ENCODE measurements around the gene CCR4.
"Not testable (repeated sequence)": the region's sequence is repeated elsewhere in the genome, so short reads cannot be mapped to it uniquely, and the experiment has no call there.

The CCR4 gene

DNA sequence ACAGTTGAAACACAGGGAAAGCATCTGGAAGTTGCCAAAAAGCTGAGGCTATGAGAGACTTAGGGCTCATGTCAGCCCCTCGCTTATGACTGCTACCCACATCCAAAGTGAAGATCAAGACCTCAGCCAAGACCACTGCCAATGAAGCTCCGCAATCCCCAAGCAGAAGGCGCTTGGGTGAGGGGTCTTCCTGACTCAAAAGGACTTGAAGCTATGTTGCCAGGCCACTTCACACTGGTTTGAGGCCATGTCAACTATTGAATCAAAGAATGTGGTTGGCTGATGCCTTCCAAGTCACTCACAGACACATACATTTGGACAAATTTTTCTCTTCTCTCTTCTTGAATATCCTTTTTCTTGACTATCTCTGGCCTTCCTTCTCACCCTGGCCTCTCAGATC lies 928 bp upstream of the CCR4 start:
- DNase-seq = no peak

DNA sequence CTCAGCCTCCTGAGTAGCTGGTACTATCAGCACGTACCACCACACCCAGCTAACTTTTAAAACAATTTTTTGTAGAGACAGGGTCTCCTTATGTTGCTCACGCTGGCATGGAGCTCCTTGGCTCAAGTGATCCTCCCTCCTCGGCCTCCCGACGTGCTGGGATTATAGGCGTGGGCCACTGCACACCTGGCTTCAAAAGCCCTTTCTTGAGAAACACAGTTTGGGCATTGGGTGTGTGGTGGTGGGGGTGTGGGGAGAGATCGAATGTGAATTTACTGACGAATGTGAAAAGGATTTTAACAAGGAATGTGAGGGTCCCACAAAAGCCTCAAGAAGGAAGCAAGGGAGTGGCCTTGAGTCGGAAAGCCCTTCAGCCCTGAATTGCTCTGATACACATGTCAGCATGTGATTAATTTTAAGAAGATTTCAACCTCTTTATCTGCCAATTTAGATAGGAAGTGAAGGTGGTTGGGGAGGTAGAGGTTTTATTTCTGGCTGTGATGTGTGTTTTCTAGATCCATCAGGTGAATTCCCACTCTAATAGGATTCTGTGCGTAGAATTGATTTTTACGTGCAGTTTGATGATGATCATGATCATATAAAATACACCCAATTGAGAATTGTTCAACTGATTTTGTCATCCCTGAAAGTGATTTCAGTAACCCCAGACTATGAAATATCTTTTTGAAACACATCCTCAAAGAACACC lies 1.1 kb downstream of the CCR4 start:
- DNase-seq = no peak

DNA sequence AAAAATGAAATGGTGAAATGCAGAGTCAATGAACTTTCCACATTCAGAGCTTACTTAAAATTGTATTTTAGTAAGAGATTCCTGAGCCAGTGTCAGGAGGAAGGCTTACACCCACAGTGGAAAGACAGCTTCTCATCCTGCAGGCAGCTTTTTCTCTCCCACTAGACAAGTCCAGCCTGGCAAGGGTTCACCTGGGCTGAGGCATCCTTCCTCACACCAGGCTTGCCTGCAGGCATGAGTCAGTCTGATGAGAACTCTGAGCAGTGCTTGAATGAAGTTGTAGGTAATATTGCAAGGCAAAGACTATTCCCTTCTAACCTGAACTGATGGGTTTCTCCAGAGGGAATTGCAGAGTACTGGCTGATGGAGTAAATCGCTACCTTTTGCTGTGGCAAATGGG lies 3.1 kb downstream of the CCR4 start:
- DNase-seq = no peak

DNA sequence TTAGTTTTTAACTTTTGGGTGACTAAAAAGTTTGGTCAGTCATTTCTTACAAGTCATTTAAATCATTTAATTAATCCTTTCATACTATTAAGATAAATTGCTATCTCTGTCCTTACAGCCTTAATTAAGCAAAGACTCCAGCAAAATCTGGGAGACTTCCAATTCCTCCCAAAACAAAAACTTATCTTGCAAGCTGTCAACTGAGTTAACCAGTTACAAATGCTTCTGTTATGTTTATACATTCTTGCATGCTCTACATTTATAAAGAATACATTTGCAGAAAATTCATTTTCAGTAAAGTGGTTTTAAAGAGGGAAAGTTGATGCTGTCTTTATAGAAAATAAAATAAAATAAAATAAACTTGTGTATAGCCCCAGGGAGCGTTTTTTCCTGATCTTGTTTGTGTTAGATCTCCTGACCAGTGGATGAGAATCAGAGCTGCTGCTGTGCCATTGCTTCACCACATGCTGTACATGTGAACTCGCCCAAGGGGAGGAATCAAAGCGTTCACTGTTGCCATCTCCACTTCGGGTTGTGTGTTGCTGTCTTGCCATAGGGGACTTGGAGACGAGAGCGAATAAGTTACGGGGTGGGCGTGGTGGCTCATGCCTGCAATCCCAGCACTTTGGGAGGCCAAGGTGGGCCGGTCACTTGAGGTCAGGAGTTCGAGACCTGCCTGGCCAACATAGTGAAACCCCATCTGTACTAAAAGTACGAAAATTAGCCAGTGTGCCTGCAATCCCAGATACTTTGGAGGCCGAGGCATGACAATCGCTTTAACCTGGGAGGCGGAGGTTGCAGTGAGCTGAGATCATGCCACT lies 5.5 kb downstream of the CCR4 start:
- no peak for DNase-seq

DNA sequence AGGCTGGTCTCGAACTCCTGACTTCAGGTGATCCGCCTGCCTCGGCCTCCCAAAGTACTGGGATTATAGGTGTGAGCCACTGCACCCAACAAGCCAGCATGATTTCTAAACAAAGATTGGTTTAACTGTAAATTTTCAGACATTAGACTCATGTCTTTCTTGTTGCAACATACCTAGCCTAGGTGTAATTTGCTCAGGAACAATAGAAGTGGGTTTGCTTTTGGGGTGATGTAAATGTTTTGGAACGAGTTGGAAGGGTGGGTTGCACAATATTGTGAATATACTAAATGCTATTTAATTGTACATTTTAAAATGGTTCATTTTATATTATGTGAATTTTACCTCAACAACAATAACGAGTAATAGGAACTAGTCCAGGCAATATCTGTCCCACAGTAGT lies 7.1 kb downstream of the CCR4 start:
- no peak for DNase-seq

DNA sequence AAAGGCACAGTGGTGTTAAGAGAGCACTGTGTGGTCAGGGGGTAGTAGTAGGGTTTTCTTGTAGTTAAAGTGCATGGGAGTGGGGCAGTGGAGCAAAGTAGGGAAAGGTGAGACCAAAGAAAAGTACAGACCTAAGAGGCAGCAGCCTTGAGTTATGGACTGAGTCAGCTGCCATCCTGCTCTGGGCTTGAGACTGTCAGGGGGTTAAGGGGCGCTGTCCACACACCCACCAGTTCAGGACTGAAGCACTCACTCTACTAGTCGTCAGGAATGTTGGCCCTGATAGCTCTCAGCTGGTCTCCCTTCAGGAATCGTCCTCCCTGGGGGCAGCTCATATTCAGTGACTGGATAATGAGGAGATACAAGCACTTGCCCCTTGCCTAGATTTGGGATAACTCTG lies 7.9 kb downstream of the CCR4 start:
- DNase-seq = no peak

DNA sequence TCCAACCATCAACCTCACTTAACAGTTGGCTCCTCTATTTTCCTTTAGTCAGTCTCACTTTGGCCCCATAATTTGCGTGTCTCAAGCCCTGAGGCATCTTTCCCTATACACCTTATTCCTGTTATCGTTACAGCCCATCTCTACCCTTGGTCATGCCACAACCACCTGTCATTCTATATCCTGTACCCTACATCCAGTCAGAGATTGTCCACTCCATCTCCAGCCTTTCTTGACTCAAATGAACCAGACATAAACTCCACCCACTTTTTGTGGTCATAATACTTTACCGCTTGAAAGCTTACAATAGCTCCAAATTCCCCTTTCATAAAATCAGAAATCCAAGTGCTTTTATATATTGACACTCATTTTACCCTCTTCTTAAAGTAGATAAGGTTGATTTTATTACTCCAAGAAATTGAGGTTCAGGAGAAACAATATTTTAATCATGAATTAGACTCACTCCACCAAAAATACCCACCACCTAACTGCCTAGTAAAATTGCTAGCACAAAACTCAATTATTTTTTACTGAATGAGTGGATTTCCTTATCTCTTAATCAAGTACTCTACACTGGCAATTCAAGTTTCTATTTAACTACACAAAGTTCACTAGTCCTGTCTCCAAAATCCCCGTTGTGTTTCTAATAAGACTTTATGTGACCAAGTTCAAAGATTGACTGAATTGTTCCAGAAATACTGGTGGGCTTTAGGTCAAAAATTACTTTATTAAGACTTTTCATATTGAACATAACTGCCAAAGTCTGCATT lies 9.1 kb downstream of the CCR4 start:
- no peak for DNase-seq

DNA sequence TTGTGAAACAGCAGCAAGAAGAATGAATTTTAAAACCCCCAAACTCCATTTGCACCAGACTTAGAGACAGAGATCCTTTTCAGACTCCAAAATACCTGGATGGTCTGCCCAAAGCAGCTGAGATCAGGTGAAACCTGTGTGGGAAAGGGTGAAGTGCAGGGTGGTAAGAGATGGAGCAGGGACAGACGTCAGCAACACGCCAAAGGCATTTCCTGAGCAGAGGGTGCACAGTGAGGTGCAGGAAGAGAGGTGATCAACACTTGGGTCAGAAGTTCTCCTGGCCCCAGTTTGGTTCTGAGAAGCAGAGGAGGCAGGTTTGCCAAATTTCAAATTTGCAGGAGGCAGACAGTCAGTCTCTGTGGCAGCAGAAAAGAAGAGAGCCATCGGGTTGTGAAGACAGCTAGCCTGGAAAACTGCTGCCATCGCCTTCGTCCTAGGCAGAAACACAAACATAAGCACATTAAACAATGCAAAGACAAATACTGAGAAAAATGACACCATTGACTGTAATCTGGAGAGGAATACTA lies 9.8 kb downstream of the CCR4 start:
- DNase-seq = no peak

DNA sequence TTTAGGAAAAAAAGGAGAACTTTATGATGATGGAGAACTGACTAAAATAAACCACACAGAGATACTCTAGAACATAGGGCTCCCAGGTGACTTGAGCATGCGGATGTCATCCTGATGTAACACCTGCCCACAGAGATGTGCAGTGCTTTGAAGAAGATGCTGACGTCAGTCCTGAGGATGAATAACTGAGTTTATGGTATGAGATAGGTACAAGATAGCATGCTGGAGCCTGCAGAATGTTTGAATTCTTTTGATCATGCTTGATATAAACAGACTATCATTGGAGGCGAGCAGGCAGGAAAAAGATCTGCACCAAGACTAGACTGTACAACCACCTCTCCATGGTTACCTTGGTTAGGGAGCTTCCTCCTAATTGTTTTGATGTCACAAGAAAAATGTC lies 12.4 kb downstream of the CCR4 start:
- DNase-seq = no peak

DNA sequence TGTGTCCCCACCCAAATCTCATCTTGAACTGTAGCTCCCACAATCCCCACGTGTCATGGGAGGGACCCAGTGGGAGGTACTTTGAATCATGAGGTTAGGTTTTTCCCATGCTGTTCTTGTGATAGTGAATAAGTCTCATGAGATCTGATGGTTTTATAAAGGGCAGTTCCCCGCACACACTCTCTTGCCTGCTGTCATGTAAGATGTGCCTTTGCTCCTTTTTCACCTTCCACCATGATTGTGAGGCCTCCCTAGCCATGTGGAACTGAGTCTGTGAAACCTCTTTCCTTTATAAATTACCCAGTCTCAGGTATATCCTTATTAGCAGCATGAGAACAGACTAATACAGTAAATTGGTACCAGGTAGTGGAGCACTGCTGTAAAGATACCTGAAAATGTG lies 13.3 kb downstream of the CCR4 start:
- not testable (repeated sequence) for DNase-seq

DNA sequence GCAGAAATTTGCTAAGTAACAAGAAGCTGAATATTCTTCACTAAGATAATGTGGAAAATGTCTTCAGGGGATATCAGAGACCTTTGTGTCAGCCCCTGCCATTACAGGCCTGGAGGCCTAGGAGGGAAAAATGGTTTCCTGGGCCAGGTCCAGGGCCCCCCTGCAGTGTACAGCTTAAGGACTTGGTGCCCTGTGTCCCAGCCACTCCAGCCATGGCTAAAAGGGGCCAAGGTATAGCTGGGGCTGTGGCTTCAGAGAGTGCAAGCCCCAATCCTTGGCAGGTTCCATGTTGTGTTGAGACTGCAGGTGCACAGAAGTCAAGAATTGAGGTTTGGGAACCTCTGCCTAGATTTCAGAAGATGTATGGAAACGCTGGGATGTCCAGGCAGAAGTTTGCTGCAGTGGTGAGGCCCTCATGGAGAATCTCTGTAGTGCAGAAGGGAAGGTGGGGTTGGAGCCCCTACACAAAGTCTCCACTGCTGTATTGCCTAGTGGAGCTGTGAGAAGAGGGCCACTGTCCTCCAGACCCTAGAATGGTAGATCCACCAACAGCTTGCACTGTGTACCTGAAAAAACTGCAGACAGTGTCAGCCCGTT lies 14.3 kb downstream of the CCR4 start:
- DNase-seq = not testable (repeated sequence)

DNA sequence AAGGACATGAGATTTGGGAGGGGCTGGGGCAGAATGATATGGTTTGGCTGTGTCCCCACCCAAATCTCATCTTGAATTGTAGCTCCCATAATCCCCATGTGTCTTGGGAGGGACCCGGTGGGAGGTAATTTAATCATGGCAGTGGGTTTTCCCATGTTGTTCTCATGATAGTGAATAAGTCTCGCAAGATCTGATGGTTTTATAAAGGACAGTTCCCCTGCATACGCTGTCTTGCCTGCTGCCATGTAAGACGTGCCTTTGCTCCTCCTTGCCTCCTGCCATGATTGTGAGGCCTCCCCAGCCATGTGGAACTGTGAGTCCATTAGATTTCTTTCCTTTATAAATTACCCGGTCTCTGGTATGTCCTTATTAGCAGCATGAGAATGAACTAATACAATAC lies 15.2 kb downstream of the CCR4 start:
- not testable (repeated sequence) for DNase-seq

DNA sequence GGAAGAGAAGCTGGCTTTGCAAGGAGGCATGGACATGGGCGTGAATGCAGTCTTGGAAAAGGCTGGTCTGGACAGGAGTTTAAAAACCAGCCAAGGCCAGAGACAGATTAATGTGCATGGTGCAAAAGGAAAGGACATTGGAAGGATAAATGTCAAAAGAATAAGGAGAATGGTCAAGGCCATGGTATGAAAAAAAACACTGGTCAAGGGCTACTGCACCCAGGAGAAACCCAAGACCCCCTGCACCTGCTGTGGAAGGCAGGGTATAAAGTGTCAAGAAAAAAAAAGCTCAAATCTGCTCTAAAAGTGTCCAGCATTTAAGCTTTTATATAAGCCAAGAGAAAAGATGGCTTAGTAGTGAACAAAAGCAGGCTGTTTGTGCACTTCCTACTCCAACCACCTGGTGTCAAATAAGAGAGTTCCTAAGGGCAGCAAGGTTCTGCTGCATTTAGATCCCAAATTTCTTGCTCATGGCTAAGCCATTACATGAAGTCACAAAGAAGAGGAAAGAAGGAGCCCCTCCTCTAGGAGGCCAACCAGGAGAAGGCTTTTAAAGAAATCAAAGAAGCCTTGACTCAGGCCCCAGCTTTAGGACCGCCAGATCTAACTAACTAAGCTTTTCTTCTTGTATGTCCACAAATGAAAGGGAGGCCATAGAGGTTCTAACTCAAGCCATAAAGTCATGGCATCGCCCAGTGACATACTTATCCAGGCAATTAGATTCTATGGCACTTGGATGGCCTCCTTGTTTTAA lies 16.9 kb downstream of the CCR4 start:
- no peak for DNase-seq

DNA sequence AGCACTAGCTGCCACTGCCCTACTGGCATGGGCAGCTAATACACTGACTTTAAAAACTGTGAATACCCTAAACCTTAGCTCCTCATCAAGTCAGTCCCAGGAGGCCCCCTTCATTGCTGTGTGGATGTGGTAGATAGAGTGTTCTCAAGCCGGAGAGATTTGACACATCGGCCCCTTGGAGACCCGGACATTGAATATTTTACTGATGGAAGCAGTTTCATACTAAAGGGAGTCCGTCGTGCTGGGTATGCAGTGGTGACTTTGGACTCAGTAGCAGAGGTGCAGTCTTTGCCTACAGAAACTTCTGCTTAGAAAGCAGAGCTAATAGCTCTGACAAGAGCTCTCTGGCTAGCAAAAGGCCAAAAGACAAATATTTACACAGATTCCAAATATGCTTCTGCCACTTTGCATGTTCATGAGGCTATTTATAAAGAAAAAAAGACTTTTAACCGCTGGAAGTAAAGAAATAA lies 17.5 kb downstream of the CCR4 start:
- no peak for DNase-seq

DNA sequence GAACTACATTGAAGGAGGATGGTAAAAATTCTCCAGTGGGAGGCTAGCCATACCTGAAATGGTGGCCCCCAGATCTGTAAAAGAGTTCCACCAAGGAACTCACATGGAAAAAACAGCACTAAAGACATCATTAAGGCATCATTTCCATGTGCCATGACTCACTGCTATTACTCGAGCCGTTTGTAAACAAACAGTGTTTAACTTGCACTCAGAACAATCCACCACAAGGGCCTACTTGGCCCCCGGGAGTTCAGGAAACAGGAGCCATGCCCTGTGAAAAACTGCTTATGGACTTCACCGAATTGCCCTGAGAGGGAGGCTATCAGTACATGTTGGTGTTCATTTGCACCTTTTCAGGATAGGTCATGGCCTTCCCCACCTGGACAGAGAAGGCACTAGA lies 18.2 kb downstream of the CCR4 start:
- DNase-seq = no peak

DNA sequence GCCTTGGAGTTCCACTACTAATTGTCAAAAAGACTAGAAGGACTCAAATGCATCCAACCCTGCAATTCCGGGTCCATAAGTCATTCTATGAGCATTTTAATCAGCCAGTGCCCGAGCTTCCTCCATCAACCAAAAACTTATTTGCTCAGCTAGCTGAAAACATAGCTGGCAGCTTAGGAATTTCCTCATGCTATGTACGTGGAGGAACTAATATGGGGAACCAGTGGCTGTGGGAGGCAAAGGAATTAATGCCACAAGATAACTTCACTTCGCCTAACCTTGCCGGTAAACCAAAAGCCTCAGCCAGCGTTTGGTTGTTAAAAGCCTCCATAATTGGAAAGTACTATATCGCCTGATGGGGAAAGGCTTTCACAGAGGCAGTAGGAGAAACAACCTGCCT lies 19.8 kb downstream of the CCR4 start:
- not testable (repeated sequence) for DNase-seq

DNA sequence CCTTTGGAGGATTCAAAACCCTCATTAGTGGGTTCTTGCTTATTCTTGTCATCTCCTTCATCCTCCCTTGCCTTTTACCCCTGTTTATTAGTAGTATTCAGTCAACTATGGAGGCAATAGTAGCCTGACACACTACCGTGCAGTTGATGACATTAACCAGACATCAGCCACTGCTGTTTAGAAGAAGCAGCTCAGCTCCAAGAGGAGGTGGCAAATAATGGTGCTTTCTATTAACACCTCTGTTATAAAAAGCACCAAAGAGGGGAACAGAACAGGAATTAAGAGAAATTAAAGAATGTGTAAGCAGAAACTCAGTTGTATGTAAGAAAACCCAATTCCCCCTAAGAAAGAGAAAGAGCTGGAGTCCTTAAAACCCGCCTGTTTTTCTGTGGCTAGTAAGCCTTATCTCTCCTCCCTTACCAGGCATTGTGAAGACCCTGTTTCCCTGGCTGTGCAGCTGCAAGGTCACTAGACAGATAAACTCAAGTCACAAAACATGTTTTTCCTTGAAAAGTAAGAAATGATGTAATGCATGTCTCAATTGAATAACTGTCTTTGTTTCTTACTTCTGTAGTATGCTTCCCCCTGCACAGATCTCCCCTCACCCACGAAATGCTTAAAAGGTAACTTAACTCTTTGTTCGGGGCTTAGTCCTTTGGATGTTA lies 21.2 kb downstream of the CCR4 start:
- no peak for DNase-seq

DNA sequence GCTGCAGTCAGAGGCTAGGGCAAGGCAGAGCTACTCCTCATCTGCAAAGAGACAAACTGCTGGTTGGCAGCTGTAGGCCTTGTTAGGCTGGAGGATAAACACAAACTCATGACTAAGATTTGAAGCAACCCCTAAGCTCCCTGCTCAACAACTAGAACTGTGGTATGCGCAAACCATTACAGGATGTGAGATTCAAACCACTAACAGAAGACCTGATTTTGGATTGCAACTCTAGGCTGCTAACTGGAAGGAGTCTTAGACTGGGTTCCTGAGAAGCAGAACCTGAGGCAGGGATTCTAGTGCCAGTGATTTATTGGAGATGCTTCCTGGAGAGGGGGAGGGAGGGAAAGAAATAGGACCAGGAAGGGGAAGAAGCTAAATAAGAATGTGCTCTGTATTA lies 22.5 kb downstream of the CCR4 start:
- DNase-seq = no peak

DNA sequence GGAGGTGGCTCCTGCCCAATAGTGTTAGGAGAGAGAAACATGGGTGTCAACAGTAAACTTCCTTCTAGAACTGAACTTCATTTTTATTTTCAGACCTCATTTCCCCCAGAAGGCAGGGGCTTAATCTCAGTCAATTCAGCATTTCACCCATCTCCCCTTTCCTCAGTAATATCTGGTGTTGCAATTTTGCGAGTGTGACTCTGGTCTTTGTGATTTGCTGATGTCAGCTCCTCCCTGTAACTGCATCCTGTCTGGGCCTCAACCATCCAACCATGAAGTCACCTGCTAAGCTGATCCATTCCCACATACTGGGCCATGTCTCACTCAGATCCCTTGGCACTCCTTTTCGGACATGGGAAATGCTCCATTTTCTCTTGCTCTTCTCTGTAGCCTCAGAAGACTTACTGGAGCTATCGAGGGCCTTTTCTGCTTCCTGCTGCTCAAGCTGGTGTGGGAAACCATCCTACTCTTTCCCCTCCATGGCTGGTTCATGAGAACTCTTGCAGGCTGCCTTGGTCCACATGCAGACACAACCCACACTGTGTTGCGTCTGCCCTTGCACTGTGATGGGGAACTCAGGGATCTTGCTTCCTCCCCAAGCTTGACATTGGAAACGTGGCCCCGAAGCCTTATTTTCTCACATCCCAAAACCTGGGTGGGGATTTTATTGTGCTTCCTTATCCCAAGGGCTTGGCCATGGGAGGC lies 24.6 kb downstream of the CCR4 start:
- no peak for DNase-seq

DNA sequence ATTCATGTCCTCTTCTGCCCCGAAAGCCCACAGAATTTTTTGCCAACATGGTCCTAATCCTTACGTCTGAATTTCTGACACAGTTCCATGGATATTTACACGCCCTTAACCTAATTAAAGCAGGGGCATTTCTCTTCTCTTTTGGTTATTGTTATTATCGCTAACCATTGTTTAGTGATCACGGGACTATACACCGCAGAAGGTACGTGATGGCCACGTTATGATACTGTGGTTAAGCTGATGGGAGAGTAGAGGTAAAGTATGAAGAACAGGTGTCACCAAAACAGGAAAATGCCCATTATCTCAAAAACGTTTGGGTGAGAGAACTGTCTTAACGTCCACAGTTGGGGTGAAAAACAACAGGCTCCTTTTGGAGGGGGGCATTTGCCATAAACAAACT lies 26.4 kb downstream of the CCR4 start:
- DNase-seq = no peak

Measured in nucleus accumbens (tissue), 56 donors.